ENCODE measurements around the gene BRD1.
A peak's percentile ranks its signal among the peaks of the same experiment; 100 is the strongest.
"Not testable (repeated sequence)": the region's sequence is repeated elsewhere in the genome, so short reads cannot be mapped to it uniquely, and the experiment has no call there.

The BRD1 gene

DNA sequence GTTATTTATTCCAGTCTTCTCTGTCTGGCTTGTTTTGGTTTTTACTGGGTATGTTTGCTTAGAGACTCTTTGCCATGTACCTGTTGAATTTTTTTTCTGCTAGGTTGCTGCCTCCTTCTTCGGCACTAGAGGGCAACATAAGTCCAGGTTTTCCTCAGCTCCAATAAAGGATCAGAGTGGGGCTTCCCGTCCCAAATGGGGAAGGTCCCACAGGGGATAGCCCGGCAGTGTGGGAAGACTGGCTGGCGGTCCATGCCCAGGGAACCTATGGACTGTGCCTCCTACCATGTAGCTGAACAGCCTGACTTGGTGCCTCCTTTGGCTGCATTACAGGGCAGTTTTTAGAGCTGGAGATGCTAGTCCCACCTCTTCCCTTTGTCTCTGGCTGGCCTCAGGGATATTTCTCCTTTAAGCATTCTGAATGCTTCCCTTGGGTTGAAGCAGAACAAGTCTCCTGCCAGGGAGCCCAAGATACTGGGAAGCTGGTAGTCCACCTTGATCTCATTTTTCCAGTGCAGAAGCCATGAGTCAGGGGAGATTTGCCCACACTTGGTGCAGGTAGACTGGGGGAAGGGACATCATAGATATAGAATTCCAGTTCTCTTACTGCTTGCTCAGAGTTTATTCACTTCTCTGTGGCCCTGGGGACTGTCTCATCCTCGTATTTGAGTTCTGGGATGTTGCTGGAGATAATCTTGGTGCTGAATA, 60.2 kb downstream of the BRD1 start:
- peak; percentile 69 for FAIRE-seq

DNA sequence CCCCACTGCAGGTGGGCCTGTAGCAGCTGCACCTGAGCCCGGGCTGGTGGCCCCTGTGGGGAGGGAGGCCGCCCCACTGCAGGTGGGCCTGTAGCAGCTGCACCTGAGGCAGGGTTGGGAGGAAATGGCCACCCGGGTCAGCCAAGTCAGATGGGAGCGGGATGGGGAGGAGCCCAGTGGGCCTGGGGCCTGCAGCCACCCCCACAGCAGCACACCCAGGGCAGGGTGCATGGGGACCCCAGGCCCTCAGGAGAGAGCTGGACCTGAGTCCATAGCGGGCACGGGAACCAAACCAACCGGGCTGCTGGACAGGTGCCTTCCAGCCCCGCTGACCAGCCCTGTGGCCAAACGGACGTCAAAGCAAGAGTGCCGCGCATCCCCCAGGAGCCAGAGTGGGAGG, 61.7 kb downstream of the BRD1 start:
- FAIRE-seq, result no peak

DNA sequence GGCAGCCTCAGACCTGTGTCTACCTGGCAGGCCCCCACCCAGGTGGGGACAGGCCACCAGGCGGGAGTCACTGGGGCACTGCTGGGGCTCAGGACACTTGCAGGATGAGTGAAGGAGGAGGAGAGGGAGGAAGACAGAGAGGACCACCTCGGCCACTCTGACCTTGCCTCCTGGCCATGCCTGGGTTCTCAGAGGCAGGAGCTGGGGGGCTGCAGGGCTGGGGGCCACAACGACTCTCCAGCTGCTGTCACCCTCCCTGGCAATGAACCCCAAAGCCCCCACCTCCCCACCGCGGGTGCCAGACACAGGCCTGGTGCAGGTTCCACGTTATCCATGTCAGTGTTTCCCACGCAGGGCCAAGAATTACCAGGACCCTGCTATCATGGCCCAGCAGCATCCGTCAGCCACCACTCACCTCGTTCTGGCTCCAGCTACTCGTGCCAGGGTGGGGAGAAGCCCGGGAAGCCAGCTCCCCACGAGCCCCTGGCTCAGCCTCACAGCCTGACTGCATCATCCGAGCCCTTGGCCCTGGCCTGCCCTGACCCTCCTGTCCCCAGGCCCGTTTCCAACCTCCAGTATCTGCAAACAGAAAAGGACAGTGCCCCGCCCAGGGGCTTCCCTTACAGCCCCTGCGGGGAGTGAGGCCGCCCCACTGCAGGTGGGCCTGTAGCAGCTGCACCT, 62.4 kb downstream of the BRD1 start:
- no peak for FAIRE-seq

DNA sequence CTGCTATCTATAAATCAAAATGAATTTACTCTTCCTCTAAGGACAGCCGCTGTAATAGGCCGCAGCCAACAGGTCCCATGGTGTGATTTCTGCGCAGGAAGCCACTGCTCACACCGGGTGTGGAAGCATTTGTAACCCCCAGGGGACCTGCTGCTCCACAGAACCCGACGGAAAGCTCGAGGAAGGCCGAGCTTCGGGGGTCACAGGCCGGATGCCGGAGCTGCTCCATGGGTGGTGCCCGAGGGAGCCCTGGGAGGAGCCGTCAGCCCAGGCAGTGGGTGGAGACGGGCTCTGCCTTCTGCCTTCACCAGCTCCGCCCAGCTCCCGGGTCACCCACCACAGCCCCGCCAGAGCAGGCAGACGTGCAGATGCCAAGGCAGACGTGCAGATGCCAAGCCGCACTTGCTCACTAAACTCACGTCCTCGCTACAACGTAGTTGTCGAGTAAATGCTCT, 63.5 kb downstream of the BRD1 start:
- no peak for FAIRE-seq

DNA sequence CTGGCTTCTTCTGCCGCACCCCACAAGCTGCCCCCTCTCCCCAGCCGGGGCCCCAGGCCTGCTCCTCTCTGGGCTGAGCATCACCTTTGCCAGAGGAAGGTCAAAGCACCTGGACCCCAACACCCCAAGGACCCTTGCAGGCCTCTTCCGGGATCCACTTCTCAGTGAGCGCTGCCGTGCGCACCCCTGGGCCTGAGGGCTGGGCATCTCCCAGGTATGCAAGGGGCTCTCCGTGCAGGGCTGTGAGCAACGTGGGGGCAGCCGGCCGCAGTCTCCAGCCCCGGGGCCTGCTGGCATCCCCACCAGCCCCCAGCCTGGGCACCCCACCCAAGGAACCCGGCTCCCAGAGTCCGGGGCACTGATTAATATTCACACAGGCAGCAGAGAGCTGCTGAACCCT, 64.0 kb downstream of the BRD1 start:
- no peak for FAIRE-seq

DNA sequence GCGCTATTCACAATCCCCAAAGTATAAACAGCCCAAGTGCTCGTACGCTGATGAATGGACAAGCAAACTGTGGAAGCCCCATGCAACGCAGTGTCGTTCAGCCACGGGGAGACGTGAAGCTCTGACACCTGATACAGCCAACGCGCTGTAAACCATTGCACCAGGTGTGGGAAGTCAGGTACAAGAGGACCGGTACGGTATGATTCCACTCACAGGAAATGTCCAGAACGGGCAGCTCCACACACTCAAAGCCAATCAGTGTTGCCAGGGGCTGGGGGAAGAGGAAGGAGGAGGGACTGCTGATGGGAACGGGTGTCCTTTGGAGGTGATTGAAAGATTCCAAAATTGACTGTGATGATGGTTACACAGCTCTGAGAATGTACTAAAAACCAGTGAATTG, 64.5 kb downstream of the BRD1 start:
- no peak for FAIRE-seq

DNA sequence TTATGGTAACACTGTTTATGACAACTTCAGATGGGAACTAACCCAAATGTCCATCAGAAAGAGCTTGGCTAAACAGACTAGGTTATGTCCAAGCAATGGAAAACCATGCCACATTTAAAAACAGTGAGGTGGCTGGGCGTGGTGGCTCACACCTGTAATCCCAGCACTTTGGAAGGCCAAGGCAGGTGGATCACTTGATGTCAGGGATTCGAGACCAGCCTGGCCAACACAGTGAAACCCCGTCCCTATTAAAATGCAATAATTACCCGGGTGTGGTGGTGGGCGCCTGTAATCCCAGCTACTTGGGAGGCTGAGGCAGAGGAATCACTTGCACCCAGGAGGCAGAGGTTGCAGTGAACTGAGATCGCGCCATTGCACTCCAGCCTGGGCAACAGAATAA, 65.1 kb downstream of the BRD1 start:
- FAIRE-seq, result not testable (repeated sequence)

DNA sequence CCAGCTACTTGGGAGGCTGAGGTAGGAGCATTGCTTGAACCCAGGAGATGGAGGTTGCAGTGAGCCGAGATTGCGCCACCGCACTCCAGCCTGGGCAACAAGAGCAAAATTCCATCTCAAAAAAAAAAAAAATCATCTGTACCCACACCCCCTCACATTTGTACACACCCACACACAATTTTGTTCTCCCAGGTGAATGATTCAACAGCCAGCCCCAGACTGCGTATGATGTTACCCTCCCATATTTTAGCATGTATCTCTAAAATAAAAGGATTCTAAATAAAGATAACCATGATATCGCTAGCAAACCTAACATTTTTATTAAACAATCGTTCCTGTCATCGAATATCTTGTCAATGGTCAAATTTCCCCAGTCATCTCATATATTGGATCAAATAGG, 65.8 kb downstream of the BRD1 start:
- FAIRE-seq, result no peak

DNA sequence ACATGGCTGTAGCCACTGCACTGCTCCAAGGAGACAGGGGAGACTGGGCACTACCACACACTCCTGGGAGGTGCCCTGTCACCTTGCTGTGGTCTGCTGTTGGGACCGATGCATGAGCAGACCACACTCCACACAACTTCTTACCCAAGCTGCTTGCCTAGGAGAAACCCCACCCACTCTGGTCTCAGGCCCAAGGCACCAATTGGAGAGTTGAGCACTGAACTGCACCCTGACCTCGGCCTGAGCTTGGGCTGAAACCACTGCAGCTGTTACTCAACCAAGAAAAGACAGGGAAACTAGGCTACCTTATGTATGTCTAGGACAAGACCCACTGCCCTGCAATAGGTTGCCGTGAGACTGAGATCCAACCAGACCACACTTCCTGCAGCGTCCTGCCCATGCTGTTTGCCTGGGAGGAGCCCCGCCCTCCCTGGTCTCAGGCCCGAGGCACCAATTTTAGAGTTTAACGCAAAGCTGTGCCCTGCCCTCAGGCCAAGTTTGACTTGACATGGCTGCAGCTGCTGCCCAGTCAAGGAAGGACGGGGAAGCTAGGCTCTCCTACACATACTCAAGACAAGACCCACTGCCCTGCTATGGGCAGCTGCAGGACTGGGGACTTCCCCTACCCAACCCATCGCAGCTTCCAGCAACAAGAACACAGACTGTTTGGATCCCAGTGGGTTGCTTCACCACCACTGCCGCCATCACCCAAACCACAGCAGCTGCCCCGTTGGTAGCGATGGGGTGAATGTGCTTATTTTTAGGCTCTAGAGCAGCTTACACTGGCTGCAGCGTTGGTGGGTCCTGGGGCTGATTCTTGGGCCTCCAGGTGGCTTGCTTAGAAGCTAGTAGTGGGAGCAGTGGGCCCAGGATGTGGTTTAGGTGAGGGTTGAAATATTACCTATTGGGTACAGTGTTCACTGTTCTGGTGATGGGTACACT, 66.8 kb downstream of the BRD1 start:
- no peak for FAIRE-seq

DNA sequence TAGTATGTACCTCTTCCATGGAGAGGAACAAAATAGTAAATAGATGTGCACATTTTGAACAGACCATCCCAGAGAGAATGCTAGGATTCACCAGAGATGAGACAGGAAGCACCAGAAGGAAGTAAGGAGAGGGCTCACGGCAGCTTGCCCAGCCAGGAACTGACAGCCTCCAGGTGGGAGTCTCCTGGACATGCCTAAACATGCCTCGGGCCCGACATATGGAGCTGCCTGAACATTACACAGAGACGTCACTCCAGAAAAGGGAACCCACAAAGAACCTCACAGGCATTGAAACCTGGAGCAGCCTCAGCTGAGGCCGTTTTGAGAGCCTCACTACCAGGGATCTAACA, 67.4 kb downstream of the BRD1 start:
- FAIRE-seq, result no peak

DNA sequence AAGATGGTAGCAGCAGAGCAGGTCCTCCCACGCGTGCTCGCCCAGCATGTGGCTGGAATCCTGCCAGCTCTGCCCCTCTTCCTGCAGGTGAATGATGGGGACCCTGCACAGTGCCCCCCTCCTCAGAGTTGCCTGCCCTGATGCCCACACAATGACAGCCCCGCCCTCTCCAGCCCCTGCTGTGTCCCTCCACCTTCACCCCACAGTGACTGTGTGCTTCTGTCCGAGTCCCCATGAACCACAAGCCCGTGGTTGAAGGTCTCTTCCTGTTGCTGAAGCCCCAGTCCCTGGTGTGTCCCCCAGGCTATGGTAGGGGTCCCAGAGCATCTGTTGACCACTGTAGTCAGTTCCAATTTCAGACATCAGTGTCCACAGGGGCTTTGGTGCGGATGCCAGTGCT, 71.0 kb downstream of the BRD1 start:
- FAIRE-seq, result no peak

DNA sequence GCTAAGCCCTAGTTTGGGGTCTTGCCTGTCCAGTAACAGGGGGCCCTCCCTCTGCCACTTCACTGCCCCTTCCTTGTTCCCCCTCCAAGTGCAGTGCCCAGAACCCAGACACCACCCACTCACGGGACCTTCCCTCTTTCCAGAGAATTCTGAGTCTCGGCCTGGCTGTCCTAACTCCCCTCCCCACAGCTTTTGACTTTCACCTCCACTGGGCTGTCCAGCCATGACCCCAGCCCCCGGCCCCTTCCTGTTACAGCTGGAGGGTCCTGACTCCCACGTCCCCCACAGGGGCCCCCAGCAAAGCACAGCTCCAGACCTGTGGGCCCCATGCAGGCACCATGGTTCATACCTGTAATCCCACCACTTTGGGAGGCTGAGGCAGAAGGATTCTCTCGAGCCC, 71.5 kb downstream of the BRD1 start:
- FAIRE-seq, result no peak

DNA sequence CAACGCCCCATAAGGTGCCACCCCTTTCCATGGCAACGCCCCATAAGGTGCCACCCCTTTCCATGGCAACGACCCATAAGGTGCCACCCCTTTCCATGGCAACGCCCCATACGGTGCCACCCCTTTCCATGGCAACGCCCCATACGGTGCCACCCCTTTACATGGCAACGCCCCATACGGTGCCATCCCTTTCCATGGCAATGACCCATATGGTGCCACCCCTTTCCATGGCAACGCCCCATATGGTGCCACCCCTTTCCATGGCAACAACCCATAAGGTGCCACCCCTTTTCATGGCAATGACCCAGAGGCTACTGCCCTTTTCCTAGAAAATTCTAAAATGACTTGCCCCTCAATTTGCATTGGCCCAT, 72.1 kb downstream of the BRD1 start:
- FAIRE-seq, result no peak

DNA sequence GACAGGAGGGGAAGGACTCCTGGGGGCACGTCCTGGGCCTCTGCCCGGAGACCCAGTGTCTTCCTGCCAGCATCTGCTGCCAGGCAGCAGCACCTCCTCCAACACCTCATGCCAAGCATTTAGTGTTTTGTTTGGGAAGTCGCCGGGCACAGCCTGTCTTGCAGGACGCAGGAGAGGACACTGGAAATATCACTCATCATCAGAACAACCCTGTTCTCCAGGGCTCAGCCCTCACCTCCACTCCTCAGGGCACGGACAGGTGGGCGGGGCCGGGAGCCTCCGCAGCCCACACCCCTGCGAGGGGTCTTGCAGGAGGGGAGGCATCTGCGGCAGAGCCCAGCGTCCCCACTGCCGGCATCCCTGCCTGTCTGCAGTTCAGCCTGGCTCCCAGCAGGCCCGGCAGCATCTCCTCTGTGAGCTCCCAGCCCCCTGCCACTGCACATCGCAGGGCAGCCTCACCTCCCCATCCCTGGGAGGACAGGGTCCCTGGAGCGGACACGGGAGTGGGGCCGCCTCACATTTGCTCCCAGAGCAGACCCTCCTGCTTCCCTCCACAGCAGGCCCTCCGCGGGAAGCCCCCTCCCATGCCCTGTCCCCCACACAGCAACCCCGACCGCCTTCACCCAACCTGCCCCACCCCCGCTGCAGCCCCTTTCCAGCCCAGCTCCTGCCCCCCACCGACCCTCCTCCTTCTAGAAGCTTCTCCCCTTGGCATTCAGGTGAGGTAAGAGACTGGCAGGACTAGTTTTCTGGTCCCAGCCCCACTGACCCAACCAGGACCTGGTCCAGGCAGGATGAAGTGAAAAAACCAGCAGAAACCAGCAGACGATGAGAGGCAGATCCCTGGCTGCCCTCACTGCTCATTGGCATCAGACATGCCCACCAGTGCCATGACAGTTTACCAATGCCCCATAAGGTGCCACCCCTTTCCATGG, 72.7 kb downstream of the BRD1 start:
- FAIRE-seq, result no peak

DNA sequence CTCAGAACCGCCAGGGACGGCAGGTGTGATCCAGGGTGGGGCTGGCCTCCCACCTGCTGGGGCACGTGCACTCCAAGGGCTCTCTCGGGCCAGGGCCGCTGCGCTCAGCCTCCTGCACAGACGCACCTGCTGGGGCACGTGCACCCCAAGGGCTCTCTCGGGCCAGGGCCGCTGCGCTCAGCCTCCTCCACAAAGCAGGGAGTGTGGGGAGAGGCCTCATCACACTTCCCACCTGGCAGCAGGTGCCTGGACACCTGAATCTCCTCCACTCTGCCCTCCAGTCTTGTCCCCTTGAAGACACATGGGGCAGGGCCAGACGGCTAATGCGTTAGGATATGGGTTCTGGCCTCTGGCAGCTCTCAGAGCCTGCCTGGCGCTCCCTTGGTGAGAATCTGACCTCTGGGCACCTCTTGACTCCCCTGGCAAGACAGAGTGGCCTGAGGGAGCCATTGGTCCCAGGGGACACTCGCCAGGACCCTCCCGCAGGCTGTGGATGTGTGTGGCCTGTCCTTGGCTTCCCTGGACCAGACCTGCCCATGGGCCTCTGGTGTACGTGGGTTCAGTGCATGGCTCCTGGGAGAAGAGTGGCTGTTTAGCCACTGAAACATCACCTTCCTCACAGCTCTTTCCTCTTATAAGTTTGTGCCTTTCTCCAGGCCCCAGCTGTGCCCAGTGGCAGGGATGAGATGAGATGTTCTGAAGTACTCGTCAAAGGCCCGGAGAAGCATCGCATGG, 73.5 kb downstream of the BRD1 start:
- no peak for FAIRE-seq

DNA sequence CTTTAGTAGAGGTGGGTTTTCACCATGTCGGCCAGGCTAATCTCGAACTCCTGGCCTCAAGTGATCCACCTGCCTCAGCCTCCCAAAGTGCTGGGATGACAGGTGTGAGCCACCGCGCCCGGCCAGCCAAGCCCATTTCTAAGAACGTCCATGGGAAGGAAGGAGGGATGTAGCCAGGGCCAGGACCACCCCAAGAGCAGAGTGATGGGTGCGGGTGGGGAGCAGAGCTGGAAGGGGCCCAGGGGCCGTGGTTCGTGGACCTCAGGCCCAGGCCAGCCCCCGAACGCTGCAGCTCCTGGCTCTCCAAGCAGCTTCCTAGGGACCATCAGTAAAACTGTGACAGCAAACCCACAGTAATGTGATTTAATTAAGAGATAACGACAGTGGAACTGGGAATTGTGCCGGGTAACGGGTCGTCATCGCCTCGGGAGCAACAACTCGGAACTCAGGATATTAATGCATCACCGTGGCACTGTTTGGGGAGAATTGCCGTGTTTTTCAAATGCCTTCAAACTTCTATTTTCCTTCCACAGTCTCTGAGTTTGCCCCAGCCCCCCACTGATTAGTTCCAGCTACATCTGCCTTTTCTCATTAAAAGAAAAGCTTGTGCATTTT, 74.3 kb downstream of the BRD1 start:
- FAIRE-seq, result no peak

DNA sequence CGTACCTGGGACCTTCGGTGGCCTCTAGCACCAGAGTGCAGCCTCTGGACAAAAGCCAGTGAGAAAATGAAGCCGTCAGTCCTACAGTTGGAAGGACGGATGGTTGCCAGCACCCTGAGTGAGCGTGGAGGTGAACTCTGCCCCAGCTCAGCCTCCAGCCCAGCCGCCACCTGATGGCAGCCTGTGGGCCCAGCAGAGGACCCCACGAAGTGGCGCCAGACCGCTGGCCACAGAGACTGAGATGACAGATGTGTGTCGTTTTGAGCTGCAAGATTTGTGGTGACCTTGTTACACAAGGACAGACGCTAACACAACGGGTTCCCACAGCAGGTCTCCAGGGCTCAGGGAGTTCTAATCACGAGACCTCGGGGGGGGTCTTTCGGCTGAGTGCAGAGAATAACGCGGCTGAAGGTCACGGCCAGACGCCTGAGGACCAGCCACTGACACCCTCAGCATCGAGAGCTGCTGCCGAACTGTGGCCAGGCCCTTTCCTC, 75.0 kb downstream of the BRD1 start:
- FAIRE-seq, result no peak

DNA sequence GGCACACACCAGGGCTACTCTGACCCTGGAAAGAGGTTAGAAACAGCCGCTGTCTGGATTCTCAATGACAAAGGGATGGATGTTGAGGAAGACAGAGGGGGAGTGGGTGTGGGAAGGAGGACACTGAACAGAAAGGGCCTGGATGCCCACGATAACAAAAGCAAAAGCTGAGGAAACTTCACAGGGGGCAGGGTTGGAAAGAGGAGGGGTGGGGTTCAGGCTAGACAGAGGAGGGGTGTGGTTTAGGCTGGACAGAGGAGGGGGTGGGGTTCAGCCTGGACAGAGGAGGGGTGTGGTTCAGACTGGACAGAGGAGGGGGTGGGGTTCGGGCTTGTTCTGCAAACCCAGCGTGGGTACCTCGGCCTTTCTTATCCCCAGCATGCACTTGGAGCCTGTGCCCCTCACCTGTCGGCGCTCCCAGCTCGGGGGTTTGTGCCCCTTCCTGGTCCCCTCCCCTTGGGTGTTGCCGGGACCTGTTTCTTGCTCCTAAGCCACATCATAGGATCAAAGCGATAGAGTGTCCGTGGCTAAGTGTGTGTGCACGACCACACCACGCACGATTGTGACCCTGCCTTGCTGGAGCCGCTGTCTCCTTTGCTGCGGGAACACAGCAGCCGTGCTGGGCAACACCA, 75.6 kb downstream of the BRD1 start:
- FAIRE-seq, result no peak

DNA sequence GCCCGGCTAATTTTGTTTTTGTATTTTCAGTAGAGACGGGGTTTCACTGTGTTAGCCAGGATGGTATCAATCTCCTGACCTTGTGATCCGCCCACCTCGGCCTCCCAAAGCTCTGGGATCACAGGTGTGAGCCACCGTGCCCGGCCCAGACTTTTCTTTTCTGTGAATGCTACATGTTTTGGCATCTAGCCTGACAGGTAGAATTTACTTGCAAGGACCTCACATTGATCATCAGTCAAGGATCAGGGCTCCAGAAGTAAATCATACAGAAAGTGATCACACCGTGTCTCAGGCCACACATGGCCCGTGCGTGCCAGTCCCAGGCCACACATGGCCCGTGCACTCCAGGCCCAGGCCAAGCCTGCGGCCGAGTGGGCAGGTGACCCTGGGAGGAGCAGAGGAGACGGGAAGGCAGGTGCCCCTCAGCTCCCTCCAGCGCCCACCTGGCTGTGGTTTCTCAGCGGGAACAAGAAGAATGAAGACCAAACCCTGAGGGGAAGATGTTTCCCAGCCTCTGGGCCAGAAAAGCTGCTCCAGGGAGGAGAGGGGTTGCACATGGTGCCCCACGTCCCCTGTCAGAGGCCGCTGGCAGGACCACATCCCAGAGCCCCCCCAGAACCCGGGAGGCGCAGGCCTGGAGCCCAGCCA, 76.2 kb downstream of the BRD1 start:
- FAIRE-seq, result no peak

DNA sequence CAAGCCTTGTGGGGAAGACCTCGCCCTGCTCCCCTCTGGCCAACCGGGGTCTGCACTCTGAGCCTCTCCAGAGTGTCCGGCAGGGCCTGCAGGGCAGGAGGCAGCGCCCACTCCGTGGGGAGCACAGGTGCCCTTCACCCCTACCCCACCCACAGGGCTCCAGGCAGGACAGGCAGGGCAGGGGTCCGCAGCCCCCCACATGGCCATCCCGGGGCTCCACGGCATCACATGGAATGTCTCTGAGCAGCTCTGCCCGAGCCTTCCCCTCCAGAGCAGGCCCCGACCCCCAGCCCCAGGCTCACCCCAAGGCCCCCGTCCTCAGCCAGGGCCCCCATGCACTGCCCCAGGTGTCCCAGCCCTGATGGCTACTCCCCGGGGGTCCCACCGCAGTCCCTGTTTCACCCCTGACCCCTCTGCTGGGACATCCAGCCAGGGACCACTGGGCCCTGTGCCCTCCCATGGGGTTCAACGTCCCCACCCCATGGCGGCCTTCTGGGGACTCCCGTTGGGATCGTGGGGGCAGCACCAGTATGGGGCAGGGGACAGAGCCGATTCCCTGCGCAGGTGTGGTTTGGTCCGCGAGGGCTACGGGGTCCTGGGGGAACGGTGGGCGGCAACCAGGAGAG, 77.7 kb downstream of the BRD1 start:
- FAIRE-seq, result no peak

All from TTC549 (cell line).